Left ventricle myocardium inferior (tissue), 1 donor: ENCODE results near the gene CMC1. TPM values are rescaled to one million over a fixed set of nuclear protein-coding genes. Genes with fewer than 3 reads are reported as not detected.

Experiments
- DNase-seq: peaks from one replicate; pipeline ENCODE4 v3.0.0-alpha.2; 2020
- H3K27ac ChIP-seq: fragments of 200-600 bp; replicated peaks from 2 replicates; pipeline ENCODE4 v1.8.0; 2021
- H3K27me3 ChIP-seq: fragments of 200-600 bp; 2 replicates; pipeline ENCODE4 v1.8.0; 2021; ENCODE audit warnings: low read depth
- H3K36me3 ChIP-seq: fragments of 200-600 bp; 2 replicates; pipeline ENCODE4 v1.8.0; 2021
- H3K4me1 ChIP-seq: fragments of 200-600 bp; 2 replicates; pipeline ENCODE4 v1.8.0; 2021
- H3K4me3 ChIP-seq: fragments of 200-600 bp; 2 replicates; pipeline ENCODE4 v1.8.0; 2021; ENCODE audit warnings: mild to moderate bottlenecking, moderate library complexity
- H3K9me3 ChIP-seq: fragments of 200-600 bp; replicated peaks from 2 replicates; pipeline ENCODE4 v1.8.0; 2021
- intact Hi-C: fragments of 100-400 bp; cut with micrococcal nuclease; formaldehyde crosslinking; loops from one replicate; pipeline ENCODE4 v1.11.0; 2022
- total RNA-seq: library from RNA; stranded (reverse); fragmentation: NEBNext Ultra II Directional; extraction: Animal tissue kit (Norgen Biotek cat#: 25700); gene quantifications from one replicate; pipeline ENCODE4 v1.2.1, GENCODE V29; 2021
- TF ChIP-seq, protein P1 (sequence below): fragments of 200-600 bp; IDR thresholded peaks from 2 replicates; pipeline ENCODE4 v1.8.0; 2021; ENCODE audit warnings: antibody characterized with exemption, mild to moderate bottlenecking, borderline replicate concordance
- donor health status: DM: no; HTN: yes; CAD: no; lungs with severe emphysema.

CMC1 gene
- total RNA-seq, 1 donor from 2014 or later: 41.0 TPM

DNA sequence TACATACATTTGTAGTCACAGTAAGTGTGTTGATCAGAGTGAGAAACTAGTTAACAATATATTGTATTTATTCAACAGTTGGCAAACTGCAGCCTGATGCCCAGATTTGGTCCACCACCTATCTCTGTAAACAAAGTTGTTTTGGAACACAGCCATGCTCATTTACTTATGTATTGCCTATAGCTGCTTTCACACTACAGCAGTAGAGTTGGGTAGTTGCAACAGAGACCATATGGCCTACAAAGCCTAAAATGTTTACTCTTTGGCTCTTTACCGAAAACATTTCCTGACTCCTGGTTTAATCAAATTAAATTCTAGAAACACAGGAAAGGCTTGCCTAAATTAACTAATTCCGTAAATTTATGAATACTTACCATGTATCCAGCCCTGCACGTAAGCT, 39.4 kb downstream of the CMC1 start:
- intact Hi-C loops: no loop called here

DNA sequence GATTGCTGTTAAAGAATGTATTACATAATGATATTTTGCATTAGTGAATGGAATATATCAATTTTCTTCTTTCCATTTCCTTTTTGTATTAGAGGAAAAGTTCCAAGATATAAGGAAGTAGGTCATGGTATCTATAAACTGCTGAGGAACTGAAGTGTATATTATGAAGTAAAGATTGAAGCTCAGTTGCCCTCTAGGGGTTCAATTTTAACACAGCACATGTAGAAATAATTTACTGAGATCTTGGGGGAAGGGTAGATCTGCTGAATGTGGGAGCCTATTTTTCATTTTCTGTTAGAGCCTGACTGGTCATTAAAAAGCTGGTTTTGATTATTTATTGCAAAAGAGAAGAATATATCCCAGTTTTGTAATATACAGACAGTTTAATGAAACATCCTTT, 45.2 kb downstream of the CMC1 start:
- no peak overlapping the region for H3K4me3 ChIP-seq

More for the DNA sequence above, 39.4 kb downstream of the CMC1 start:
- Histone ChIP-seq H3K4me3 (no peak overlapping the region), H3K27me3 (no peaks in the 10 kb centered on the region), H3K9me3 (no peaks in the 10 kb centered on the region), H3K36me3 (peaks cover 2% of the 10 kb centered on the region), H3K27ac (no peak overlapping the region), H3K4me1 (peaks cover 17% of the 10 kb centered on the region)
- TF ChIP-seq, protein P1, sequence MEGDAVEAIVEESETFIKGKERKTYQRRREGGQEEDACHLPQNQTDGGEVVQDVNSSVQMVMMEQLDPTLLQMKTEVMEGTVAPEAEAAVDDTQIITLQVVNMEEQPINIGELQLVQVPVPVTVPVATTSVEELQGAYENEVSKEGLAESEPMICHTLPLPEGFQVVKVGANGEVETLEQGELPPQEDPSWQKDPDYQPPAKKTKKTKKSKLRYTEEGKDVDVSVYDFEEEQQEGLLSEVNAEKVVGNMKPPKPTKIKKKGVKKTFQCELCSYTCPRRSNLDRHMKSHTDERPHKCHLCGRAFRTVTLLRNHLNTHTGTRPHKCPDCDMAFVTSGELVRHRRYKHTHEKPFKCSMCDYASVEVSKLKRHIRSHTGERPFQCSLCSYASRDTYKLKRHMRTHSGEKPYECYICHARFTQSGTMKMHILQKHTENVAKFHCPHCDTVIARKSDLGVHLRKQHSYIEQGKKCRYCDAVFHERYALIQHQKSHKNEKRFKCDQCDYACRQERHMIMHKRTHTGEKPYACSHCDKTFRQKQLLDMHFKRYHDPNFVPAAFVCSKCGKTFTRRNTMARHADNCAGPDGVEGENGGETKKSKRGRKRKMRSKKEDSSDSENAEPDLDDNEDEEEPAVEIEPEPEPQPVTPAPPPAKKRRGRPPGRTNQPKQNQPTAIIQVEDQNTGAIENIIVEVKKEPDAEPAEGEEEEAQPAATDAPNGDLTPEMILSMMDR: no peak
- DNase-seq: no peak

DNA sequence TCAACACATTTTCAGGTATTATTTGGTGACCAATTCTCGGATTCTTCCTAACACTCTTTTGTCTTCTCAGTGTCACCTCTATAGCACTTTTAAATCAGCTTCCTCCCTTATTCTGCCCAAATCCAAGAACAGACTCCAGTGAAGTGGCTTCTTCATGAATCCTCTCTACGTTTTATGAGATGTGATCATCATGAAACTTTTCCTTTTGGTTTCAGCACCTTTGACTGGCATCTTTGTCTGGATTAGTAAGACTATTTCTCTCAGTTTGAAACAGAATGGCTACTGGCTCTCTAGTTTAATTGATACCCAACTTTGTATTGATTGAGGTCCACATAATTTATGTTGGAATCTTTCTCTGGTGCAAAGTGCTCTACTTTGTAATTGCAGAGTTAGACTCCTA, 45.6 kb downstream of the CMC1 start:
- intact Hi-C loops: no loop called here
- H3K4me1 ChIP-seq: peaks cover 9% of the 10 kb centered on the region
- peaks cover 8% of the 10 kb centered on the region for H3K9me3 ChIP-seq
- DNase-seq: no peak
- peaks cover 9% of the 10 kb centered on the region for H3K36me3 ChIP-seq
- H3K27ac ChIP-seq: no peak overlapping the region
- H3K4me3 ChIP-seq: no peak overlapping the region
- no peaks in the 10 kb centered on the region for H3K27me3 ChIP-seq
- TF ChIP-seq, protein P1: no peak

More for the DNA sequence above, 45.2 kb downstream of the CMC1 start:
- no peak for DNase-seq
- peaks cover 12% of the 10 kb centered on the region for H3K4me1 ChIP-seq
- peaks cover 8% of the 10 kb centered on the region for H3K9me3 ChIP-seq
- H3K36me3 ChIP-seq: peaks cover 9% of the 10 kb centered on the region
- no peak overlapping the region for H3K27ac ChIP-seq
- TF ChIP-seq, protein P1: peak; percentile 69
- no peaks in the 10 kb centered on the region for H3K27me3 ChIP-seq
- intact Hi-C loops: no loop called here

DNA sequence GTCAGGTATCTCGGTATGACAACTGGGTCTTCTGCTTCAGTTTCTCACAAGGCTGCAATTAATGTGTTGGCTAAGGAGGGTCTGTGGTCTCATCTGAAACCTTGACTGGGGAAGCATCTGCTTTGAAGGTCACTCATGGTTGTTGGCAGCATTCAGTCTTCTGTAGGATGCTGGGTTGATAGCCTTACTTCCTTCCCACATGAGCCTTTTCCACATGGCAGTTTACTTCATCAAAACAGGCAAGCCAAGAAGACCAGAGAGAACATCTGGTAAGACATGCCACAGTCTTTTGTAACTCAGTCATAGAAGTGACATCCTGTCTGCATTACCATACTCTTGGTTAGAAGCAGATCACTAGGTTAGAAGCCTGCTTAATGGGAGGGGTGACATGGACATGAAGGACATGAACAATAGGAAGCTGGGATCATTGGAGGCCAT, 49.5 kb downstream of the CMC1 start:
- no peak overlapping the region for H3K27ac ChIP-seq
- intact Hi-C loops: no loop called here
- H3K36me3 ChIP-seq: peaks cover 9% of the 10 kb centered on the region
- H3K4me1 ChIP-seq: peaks cover 12% of the 10 kb centered on the region
- no peak for DNase-seq
- peaks cover 8% of the 10 kb centered on the region for H3K9me3 ChIP-seq
- TF ChIP-seq, protein P1: no peak
- no peaks in the 10 kb centered on the region for H3K27me3 ChIP-seq
- H3K4me3 ChIP-seq: no peak overlapping the region

DNA sequence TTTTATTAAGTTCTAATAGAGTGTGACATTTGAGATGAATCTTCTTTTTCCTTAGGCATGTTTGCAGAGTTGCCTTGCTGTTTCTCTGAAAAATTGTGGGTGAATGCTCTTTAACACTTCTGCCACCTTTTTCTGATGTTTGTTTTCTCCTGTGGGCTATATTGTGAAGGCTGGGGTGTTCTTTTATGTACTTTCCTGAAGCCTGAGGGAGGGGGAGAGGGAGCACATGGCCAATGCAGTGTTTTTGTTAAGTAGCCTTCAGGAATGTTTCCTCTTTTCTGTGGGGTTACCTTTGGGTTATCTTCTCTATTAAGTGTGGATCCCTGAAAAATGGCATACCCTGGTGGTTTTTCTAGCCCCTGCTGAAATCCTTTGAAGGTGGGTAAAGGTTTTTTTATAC, 50.2 kb downstream of the CMC1 start:
- peaks cover 8% of the 10 kb centered on the region for H3K9me3 ChIP-seq
- TF ChIP-seq, protein P1: no peak
- H3K36me3 ChIP-seq: peaks cover 9% of the 10 kb centered on the region
- no peak overlapping the region for H3K27ac ChIP-seq
- intact Hi-C loops: no loop called here
- DNase-seq: no peak
- H3K4me3 ChIP-seq: no peak overlapping the region
- peaks cover 10% of the 10 kb centered on the region for H3K4me1 ChIP-seq
- no peaks in the 10 kb centered on the region for H3K27me3 ChIP-seq
